A549 (cell line): Measurements from ENCODE around the gene NFASC.

Experiments
- CEBPB ChIP-seq, 2 experiments: fragments of >200 bp in 1 of 2; sonication (Bioruptor Twin) in 1 of 2; formaldehyde crosslinking in 1 of 2; IDR thresholded peaks; 2 replicates each; pipeline ENCODE4 v1.6.1; 2012 to 2016
- CHD2 ChIP-seq: fragments of 150-350 bp; IDR thresholded peaks from 2 replicates; pipeline ENCODE4 v1.6.1; 2014; ENCODE audit warnings: low read length; ENCODE audit not compliant: partially characterized antibody
- EP300 ChIP-seq, 2 experiments: fragments of >200 bp; sonication (Bioruptor Twin); formaldehyde crosslinking; IDR thresholded peaks; 2 replicates in 1 of 2; 3 replicates in 1 of 2; pipeline ENCODE4 v1.6.1; 2016 to 2017
- ESRRA ChIP-seq: fragments of 150-350 bp; IDR thresholded peaks from 2 replicates; pipeline ENCODE4 v1.6.1; 2014; ENCODE audit warnings: mild to moderate bottlenecking, low read length, borderline replicate concordance
- HDAC2 ChIP-seq: fragments of 200-600 bp; sonication (generic); IDR thresholded peaks from 2 replicates; pipeline ENCODE4 v1.6.1; 2016
- MAX ChIP-seq: IDR thresholded peaks from 2 replicates; pipeline ENCODE4 v1.6.1; 2012
- TF ChIP-seq, protein P1 (sequence below): fragments of >200 bp; sonication (Bioruptor Twin); formaldehyde crosslinking; IDR thresholded peaks from 3 replicates; pipeline ENCODE4 v1.5.1; 2016
- TF ChIP-seq, protein P2 (sequence below): IDR thresholded peaks from 2 replicates; pipeline ENCODE4 v1.6.1; 2012; ENCODE audit warnings: low read depth, borderline replicate concordance

GRCh38 chr1:204996981-204997380, 126.3 kb downstream of the NFASC start:
- TF ChIP-seq, protein P1, sequence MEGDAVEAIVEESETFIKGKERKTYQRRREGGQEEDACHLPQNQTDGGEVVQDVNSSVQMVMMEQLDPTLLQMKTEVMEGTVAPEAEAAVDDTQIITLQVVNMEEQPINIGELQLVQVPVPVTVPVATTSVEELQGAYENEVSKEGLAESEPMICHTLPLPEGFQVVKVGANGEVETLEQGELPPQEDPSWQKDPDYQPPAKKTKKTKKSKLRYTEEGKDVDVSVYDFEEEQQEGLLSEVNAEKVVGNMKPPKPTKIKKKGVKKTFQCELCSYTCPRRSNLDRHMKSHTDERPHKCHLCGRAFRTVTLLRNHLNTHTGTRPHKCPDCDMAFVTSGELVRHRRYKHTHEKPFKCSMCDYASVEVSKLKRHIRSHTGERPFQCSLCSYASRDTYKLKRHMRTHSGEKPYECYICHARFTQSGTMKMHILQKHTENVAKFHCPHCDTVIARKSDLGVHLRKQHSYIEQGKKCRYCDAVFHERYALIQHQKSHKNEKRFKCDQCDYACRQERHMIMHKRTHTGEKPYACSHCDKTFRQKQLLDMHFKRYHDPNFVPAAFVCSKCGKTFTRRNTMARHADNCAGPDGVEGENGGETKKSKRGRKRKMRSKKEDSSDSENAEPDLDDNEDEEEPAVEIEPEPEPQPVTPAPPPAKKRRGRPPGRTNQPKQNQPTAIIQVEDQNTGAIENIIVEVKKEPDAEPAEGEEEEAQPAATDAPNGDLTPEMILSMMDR, result no peak
- TF ChIP-seq, protein P2, sequence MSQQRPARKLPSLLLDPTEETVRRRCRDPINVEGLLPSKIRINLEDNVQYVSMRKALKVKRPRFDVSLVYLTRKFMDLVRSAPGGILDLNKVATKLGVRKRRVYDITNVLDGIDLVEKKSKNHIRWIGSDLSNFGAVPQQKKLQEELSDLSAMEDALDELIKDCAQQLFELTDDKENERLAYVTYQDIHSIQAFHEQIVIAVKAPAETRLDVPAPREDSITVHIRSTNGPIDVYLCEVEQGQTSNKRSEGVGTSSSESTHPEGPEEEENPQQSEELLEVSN, result no peak
- TF ChIP-seq CEBPB (IDR thresholded peaks at IDR 0.05), result no peak
- TF ChIP-seq MAX, result no peak
- TF ChIP-seq CHD2, result no peak
- no peak for TF ChIP-seq HDAC2
- TF ChIP-seq ESRRA, result no peak
- TF ChIP-seq EP300 (IDR thresholded peaks at IDR 0.05), result no peak
